SHP77 treated with DMSO at 0.1 percent for 48 hours (cell line): Measurements from ENCODE around the gene C14orf132.

Experiments used
- DNase-seq: peaks from one replicate; lab custom pipeline; 2025; lab: John Stamatoyannopoulos, UW

The C14orf132 gene

DNA sequence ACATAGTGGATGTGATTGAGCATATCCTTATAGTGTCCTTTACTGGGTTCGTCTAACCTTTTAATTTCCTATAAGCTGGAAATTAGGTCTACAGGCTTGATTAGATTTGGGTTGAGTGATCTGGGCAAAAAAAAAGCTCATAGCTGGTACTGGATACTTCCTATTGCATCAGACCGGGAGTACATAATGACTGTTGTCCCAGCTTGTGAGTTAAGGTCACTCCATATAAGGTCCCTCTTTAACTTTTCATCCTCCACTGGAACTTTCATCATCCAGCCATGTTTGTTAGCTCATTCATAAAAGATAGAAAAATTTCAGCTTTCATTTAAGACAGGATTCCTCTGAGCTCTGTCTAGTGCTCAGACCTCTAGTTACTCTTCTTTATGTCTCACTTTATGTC is 80.8 kb downstream of the C14orf132 start:
- DNase-seq = no peak

DNA sequence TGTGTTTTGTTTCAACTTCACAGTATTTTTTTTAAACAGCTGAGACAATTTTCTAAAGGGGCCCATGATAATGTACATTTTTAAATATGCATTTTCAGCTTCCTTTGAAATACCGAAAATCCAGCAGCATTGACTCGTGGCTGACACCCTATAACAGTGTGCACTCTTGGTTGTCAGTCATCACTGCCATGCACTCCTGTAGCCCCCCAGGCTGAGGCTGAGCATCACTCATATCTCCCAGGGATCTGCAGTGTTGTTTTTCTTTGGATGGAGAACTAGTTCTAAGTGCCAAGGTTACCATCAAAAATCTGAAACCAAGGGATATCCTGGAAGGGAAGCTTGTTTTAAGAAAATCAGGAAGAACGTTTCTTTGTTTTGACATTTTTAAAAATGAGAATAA is 81.2 kb downstream of the C14orf132 start:
- no peak for DNase-seq

DNA sequence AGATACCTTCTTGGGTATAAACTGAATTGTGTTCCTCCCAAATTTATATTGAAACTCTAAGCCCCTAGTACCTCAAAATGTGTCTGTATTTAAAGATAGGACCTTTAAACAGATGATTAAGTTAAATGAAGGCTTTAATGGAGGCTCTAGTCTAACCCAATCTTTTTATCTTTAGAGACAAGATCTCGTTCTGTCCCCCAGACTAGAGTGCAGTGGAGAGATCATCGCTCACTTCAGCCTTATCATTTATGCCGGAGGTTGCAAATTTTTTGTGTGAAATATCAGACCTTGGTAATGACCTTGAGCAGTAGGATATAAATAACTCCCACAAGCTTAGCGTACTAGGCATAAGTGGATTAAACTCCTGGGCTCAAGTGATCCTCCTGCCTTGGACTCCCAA is 81.8 kb downstream of the C14orf132 start:
- DNase-seq = no peak

DNA sequence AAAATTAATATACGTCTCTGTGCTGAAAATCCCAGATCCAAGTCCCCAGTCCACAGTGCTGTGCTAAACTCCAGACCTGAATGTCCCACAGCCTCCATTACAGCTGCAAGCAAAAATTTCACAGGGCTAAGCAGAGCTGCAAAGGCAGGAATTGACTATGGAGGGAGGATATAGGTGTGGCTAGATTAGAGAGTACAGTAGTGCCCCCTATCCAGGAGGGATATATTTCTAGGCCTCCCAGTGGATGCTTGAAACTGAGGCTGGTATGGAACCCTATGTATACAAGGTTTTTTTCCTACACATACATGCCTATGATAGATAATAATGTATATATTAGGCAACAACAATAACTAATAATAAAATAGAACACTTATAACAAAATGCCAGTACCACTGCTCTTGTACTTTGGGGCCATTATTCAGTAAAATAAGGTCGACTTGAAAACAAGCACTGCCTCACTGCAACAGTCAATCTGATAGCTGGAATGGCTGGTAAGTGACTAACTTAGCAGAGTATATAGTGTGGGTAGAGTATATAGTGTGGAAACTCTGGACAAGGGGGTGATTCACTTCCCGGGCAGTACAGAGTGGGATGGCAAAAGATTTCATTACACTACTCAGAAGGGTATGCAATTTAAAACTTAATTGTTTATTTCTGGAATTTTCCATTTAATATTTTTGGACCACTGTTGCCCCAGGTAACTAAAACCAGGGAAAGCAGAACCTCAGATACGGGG is 82.7 kb downstream of the C14orf132 start:
- DNase-seq = no peak

DNA sequence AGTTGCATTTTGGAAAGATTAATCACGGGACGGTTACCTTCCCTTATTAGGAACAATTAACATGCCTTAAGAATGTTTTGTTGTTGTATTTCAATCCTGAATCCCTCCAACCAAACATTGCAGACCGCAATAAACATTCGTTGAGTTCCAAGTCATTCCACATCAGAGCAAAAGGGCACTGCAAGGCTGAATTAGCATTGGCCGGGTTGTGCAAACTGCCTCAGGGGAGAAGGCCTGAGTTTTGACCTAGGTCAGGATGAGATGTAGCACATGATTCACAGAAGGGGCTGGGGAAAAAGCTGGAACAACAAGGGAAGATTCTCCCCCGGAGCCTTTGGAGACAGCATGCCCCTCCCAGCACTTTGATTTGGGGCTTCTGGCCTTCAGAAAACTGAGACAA is 83.3 kb downstream of the C14orf132 start:
- no peak for DNase-seq

DNA sequence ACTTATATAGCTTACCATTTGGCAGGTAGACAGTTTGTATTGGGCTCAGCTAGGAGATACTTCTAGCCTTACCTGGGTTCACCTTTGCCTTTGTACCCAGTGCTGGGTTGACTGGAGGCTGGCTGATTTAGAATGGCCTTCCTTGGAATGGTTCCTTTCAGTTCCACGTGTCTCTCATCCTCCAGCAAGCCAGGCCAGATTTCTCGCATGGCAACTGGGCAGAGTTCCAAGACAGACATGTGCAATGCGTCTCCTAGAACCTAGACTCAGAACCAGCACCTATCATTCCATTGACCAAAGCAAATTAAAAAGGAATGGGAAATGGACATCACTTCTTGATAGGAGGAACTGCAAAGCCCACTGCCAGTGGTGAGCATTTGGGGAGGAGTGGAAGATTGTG is 86.4 kb downstream of the C14orf132 start:
- no peak for DNase-seq

DNA sequence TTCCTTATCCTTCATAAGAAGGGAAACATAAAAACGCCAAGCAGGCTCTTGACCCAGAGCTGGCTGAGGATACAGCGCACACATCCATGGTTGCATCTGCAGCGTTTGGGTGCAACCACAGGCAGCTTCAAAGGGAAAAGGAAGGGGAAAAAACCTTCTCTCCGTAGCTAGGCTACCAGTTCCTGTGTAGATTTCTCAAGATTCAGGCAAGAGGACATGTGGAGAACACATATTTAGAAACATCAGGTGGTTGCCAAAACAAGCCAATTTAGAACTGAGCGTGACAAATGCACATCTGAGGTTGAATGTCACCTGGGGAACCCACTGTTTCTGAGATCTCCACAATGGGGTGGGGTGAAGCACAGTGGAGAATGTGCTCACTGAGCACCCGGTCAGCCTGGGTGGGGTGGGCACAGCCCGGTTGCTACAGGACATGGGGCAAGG is 87.2 kb downstream of the C14orf132 start:
- no peak for DNase-seq

DNA sequence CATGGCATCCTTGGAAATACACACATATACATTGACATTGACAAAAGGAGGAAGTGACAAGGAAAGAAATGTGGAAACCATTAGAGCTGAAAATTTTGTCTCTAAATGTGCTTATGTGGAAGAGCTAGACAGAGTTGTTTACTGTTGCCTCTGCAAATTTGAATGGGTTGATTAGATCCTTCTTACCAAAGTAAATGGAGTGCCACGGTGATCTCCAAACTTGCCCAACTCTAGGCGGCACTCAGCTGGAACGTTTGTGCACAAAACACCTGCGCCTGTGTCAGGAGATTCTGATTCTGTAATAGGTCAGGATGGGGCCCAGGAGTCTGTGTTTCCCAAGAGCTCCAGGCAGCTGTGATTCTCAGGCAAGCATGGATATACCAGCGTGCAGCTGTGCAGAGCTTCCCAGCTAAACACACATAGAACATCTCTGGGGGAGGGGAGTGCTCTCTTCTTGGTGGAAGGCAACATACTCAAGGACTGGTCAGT is 87.7 kb downstream of the C14orf132 start:
- peak; percentile 77 for DNase-seq

DNA sequence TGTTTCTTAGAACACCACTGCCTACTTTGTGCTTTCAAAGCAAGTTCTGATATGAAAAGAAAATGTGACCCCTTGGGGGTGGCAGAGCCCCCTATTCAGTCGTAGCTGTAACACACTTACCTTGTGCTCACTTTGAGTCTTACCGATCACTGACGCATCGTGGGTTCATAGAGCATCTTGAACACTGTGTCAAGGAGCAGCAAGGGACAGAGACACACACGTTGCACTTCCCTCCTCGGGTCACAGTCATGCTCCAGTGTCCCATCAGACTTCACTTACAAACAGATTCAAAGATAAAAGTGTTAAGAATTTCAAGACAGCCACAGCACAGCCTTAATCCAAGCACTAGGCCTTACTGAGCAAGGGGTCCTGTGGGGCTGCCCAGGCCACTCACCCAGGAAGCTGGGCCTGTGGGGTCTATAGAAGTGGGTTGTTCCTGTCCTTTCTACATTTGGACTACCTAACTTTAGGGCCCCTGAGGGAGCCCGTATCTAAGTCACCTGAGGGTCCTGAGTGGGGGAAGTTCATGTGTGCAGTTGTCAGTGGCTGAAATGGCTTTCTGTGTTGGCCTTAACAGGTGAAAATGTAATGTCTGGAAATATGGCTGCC is 90.1 kb downstream of the C14orf132 start:
- no peak for DNase-seq

DNA sequence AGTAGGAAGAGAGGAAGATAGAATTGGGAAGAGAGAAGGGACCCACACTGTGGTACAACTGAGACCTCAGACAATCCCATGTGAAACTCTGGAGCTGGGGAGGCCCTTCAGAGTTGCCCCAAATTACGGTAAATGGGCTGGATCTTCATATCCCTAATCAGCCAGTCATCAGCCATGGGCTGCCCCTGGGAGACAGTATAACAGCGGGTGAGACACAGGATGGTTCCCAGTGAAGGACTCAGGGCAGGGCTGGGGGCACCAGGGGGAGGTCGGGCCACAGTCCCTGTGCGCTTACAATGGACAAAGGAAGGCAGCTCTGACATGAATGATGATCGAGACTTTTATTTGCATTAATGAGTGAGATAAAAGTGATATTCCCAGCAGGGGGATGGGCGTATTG is 91.2 kb downstream of the C14orf132 start:
- DNase-seq = no peak

DNA sequence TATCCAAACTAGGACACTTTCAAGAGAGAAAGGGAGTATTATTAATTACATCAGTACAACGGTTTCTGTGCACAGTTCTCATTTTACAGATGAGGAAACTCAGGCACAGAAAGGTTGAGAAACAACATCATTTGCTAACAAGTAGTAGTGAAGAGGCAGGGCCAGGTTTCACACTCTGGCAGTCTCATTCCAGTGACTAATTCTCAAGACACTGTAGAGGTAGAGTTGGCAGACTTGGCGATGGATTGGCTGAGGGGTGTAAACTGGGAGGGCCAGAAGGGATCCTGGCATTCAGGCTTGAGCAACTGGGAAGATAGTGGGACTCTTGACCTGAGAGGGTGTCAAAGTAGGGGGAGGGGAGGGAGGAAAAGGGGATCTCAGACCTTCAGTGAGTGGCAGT is 91.7 kb downstream of the C14orf132 start:
- no peak for DNase-seq

DNA sequence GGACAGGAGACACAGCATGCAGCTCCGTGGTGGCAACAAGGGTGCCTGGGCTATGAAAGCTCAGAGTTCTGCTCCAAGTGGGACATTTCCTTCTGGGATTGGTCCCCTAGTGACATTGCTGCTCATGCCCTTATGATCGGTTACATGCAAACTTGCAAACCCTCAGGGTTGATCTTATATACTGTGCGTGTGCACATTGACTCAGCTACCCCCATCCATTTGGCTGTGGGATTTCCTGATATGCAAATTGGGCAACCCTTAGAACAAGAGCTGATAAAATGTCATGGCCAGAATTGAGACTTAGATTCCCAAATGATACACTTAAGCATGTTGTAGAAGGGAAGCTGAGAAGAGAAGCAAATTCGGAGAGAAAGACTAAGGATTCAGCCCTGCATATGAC is 92.7 kb downstream of the C14orf132 start:
- no peak for DNase-seq

DNA sequence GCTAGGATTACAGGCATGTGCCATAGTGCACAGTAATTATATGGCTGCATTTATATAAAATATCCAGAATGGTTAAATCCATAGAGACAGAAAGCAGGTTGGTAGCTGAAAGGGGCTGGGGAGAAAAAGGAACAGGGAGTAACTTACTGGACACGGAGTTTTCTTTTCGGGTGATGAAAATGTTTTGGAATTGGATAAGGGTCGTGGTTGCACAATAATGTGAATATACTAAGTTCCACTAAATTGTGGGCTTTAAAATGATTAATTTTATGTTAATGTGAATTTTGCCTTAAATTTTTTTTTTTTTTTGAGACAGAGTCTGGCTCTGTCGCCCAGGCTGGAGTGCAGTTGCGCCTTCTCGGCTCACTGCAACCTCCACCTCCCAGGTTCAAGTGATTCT is 95.3 kb downstream of the C14orf132 start:
- DNase-seq = no peak

DNA sequence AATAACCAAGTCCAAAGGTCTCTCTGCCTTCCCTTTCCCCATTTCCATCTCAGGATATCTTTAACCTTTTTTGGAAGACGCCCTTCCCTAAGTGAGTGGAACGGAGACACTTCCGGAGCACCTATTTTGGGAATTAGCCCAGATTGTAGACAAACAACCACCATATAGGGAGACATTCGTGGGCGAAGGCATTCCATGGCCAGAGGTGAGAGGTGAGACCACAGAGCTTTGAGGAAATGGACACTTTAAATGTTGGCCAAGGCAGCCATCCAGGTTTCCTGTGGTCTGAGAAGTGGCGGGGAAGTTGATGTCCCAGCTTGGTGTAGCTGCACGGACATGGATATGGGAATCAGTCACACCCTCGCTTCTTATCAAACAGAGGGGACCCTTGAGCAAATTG is 96.1 kb downstream of the C14orf132 start:
- DNase-seq = no peak

DNA sequence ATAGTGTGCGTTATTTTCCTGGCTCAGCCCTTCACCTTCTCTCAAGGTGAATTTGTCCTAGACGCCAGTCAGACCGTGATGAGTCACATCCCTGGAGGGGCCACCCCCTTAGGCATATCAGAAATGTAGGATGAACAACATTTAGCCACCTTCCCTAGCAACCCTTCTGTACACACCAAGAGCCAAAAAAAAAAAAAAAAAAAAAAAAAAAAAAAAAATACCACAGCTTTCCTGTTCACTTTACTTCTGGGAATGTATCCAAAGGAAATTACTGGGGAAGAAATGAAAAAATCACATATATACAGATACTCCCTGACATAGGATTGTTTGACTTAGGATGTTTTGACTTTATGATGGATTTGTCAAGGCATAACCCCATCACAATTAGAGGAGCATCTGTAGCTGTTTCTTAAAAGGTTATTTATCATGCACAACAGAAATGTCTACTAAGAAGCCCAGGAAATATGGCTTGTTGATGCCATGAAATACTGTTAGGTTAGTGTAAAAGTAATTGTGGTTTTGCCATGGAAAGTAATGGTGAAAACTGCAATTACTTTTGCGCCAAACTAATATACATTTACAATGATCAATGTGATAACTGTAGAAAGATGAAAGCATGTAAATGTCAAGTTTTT is 97.3 kb downstream of the C14orf132 start:
- no peak for DNase-seq

DNA sequence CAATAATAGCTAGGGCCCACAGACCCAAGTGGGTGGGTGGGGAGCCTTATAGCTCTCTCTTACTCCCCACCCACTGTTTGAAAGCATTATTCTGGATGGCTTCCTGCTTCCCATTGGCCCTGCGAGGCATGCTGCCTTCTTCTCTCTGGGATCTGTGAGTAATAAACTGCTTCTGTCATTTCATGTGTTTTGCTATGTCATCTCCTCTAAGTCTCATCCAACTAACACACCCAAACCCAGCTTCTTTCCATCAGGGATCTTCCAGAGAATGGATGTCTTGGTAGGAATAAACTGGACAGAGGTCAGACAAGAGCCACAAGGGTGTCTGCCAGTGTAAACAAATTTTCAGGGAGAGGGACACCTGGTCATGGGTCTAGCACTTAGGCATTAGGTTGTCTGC is 99.1 kb downstream of the C14orf132 start:
- no peak for DNase-seq

DNA sequence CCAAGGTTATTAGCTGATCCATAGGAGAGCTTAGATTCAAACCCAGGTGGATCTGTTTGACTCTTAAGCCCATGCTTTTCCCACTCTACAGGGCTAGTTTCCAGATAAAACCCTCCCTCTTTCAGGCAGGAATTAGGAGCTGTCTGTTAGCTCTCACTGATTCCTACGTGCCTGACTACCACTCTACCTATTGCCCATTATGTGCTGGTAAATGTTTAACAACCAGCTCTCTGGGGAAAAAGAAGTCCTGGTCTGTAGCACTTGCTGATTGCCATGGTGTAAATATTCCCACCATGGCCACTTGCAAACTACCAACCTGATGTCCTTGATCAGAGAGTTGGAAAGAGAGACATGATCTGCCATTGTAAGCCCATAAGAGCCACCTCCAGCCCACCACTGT is 100.0 kb downstream of the C14orf132 start:
- DNase-seq = no peak

DNA sequence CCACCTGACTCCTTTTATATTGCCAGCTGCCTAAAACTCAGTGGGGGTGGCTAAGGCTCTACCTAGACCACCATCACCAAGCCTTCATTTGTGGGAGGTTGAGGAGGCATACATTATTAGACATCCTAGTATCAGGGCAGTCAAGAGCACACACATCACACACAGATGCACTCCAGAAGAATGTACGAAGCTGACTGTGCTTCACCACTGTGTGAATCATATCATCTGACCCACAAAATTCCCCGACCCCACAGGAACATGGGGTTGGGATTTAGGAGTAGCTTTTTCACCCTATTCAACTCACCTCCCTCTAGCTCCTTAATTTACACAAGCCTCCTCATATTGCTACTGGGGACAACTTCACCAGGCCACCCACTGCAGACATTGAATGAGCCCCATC is 100.7 kb downstream of the C14orf132 start:
- no peak for DNase-seq

DNA sequence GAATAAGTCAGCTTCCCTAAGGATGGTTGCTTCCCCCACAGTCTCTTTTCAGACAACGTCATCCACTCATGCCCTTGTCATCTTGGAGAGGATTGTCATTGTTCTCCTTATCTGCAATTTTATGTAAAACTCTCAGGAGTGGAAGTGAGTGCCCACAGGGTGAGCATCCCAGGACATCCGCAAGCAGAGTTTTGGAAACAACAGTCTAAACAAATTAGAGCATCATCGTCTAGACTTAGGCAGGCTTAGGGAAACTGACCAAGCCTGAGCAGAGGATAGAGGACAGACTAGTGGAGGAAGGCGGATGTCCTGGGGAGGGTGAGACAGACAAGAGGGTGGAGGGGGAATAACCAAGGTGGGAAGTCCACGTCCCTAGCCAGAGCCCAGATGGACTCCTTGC is 101.8 kb downstream of the C14orf132 start:
- DNase-seq = no peak
